Neural crest cell (in vitro differentiated cells): ENCODE measurements around the gene MYO1B. TPM values are rescaled to one million over a fixed set of nuclear protein-coding genes. Genes with fewer than 3 reads are reported as not detected.

ENCODE experiments used
- DNase-seq: peaks from one replicate; pipeline ENCODE4 v3.0.0; 2021; ENCODE audit warnings: low read depth, mixed read lengths, low spot score
- H3K27ac Mint-ChIP-seq: one replicate; pipeline ENCODE4 v1.8.0; 2021; ENCODE audit warnings: mild to moderate bottlenecking, mixed read lengths; ENCODE audit not compliant: unreplicated experiment
- H3K27me3 Mint-ChIP-seq: 2 replicates; pipeline ENCODE4 v1.8.0; 2021; ENCODE audit warnings: low read depth, mild to moderate bottlenecking, mixed read lengths
- H3K36me3 Mint-ChIP-seq: 2 replicates; pipeline ENCODE4 v1.8.0; 2021; ENCODE audit warnings: low read depth, mild to moderate bottlenecking, mixed read lengths
- H3K4me1 Mint-ChIP-seq: 2 replicates; pipeline ENCODE4 v1.8.0; 2021; ENCODE audit warnings: mixed read lengths
- H3K4me3 Mint-ChIP-seq: one replicate; pipeline ENCODE4 v1.8.0; 2021; ENCODE audit warnings: mild to moderate bottlenecking, mixed read lengths
- H3K9me3 Mint-ChIP-seq: 2 replicates; pipeline ENCODE4 v1.8.0; 2021; ENCODE audit warnings: mixed read lengths
- CTCF ChIP-seq: fragments of 200-600 bp; sonication (generic); conservative IDR thresholded peaks from 2 replicates; pipeline ENCODE4 v1.5.0; 2021; ENCODE audit warnings: antibody characterized with exemption, mild to moderate bottlenecking
- total RNA-seq: library from RNA; stranded (reverse); gene quantifications from 2 replicates; pipeline ENCODE4 v1.2.1, GENCODE V29; 2021

MYO1B gene
- total RNA-seq, 1 donor from 2014 or later = 116 TPM

- peaks cover 15% of the 10 kb centered on the region for H3K36me3 Mint-ChIP-seq
- no peak overlapping the region for H3K4me3 Mint-ChIP-seq
- H3K9me3 Mint-ChIP-seq = no peaks in the 10 kb centered on the region
- TF ChIP-seq CTCF = no peak
- no peaks in the 10 kb centered on the region for H3K4me1 Mint-ChIP-seq
- no peaks in the 10 kb centered on the region for H3K27me3 Mint-ChIP-seq
- DNase-seq = no peak
- H3K27ac Mint-ChIP-seq = no peak overlapping the region
Observed at GRCh38 chr2:191363267-191363666, 118.1 kb downstream of the MYO1B start.

- H3K4me3 Mint-ChIP-seq = no peak overlapping the region
- peaks cover 15% of the 10 kb centered on the region for H3K36me3 Mint-ChIP-seq
- H3K27ac Mint-ChIP-seq = no peak overlapping the region
- no peak for TF ChIP-seq CTCF
- no peak for DNase-seq
- no peaks in the 10 kb centered on the region for H3K27me3 Mint-ChIP-seq
- no peaks in the 10 kb centered on the region for H3K9me3 Mint-ChIP-seq
- H3K4me1 Mint-ChIP-seq = no peaks in the 10 kb centered on the region
Observed at GRCh38 chr2:191365089-191365488, 119.9 kb downstream of the MYO1B start.

- Mint-ChIP-seq H3K27ac (no peak overlapping the region), H3K36me3 (peaks cover 15% of the 10 kb centered on the region), H3K4me3 (no peak overlapping the region), H3K4me1 (no peaks in the 10 kb centered on the region), H3K9me3 (no peaks in the 10 kb centered on the region), H3K27me3 (no peaks in the 10 kb centered on the region)
- TF ChIP-seq CTCF = no peak
- DNase-seq = no peak
Observed at GRCh38 chr2:191366199-191366598, 121.0 kb downstream of the MYO1B start.

- Mint-ChIP-seq H3K9me3 (no peaks in the 10 kb centered on the region), H3K27me3 (no peaks in the 10 kb centered on the region)
Observed at GRCh38 chr2:191369034-191369433, 123.8 kb downstream of the MYO1B start.

GRCh38 chr2:191374366-191374765 lies 129.2 kb downstream of the MYO1B start:
- Mint-ChIP-seq H3K27ac (no peak overlapping the region), H3K27me3 (no peaks in the 10 kb centered on the region), H3K9me3 (no peaks in the 10 kb centered on the region), H3K36me3 (peaks cover 21% of the 10 kb centered on the region), H3K4me3 (no peak overlapping the region), H3K4me1 (peaks cover 22% of the 10 kb centered on the region)
- TF ChIP-seq CTCF = no peak
- DNase-seq = no peak

More at GRCh38 chr2:191369034-191369433, 123.8 kb downstream of the MYO1B start:
- no peak for DNase-seq
- TF ChIP-seq CTCF = peak; percentile 51
- Mint-ChIP-seq H3K27ac (no peak overlapping the region), H3K4me1 (no peaks in the 10 kb centered on the region), H3K36me3 (peaks cover 14% of the 10 kb centered on the region), H3K4me3 (no peak overlapping the region)

GRCh38 chr2:191374939-191375338 lies 129.7 kb downstream of the MYO1B start:
- H3K4me1 Mint-ChIP-seq = peaks cover 22% of the 10 kb centered on the region
- TF ChIP-seq CTCF = no peak
- H3K36me3 Mint-ChIP-seq = peaks cover 21% of the 10 kb centered on the region
- no peaks in the 10 kb centered on the region for H3K27me3 Mint-ChIP-seq
- H3K4me3 Mint-ChIP-seq = no peak overlapping the region
- no peak for DNase-seq
- H3K27ac Mint-ChIP-seq = no peak overlapping the region
- H3K9me3 Mint-ChIP-seq = no peaks in the 10 kb centered on the region
